Measurements from ENCODE around the gene VSIG2.

Gene VSIG2

DNA sequence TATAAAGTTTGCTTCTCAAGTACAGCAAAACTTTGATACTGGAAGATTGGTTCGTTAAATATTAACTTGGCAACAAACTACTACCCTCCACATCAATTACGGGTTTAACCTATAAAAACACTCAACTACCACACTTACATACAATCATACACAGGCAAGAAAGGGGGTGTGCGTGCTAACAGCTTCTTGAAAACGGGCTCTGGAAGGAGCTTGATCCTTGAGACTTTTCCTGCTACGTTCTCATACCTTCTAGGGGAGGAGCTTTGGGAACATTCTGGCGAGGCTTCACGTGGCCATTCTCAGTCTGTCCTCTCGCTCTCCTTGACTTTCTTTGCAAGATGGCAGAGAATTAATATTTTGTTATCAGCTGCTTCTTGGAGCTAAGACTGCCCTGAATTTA is 16.9 kb upstream of the VSIG2 start:
- Histone ChIP-seq H3K36me3 (no peaks in the 10 kb centered on the region), H3K27me3 (peaks cover 4% of the 10 kb centered on the region), H3K27ac (no peak overlapping the region), H3K4me3 (ENCODE audit: low read depth in 1 of 2, low read length in 1 of 2) (no peak overlapping the region), H3K4me1 (ENCODE audit: control insufficient read depth in 1 of 2, insufficient read depth in 1 of 2, low read depth in 1 of 2, low read length in 1 of 2) (no peaks in the 10 kb centered on the region), H3K9me3 (no peaks in the 10 kb centered on the region)
- TF ChIP-seq, protein P1, sequence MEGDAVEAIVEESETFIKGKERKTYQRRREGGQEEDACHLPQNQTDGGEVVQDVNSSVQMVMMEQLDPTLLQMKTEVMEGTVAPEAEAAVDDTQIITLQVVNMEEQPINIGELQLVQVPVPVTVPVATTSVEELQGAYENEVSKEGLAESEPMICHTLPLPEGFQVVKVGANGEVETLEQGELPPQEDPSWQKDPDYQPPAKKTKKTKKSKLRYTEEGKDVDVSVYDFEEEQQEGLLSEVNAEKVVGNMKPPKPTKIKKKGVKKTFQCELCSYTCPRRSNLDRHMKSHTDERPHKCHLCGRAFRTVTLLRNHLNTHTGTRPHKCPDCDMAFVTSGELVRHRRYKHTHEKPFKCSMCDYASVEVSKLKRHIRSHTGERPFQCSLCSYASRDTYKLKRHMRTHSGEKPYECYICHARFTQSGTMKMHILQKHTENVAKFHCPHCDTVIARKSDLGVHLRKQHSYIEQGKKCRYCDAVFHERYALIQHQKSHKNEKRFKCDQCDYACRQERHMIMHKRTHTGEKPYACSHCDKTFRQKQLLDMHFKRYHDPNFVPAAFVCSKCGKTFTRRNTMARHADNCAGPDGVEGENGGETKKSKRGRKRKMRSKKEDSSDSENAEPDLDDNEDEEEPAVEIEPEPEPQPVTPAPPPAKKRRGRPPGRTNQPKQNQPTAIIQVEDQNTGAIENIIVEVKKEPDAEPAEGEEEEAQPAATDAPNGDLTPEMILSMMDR (IDR thresholded peaks at IDR 0.05) = no peak

DNA sequence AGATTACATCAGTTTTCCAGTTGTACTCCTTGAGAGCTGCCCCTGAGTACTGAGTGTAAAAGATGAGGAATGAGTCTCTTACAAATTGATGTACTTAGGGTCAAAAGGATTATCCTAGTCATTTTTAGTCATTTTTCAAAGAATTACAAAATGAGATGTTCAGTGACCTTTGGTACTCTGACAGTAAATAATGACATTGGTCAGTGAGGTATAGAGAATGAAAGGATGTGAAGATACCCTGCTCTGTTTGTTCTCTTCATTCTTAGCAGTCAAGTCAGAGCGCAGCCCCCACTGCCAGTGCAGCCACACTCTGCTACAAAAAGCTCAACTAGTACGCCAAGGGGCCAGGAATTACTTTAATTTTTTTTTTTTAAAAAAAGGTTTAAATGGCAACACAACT is 14.1 kb upstream of the VSIG2 start:
- Histone ChIP-seq H3K9me3 (no peaks in the 10 kb centered on the region), H3K4me3 (ENCODE audit: low read depth in 1 of 2, low read length in 1 of 2) (no peak overlapping the region), H3K36me3 (no peaks in the 10 kb centered on the region), H3K27me3 (peaks cover 31% of the 10 kb centered on the region), H3K27ac (no peak overlapping the region), H3K4me1 (ENCODE audit: control insufficient read depth in 1 of 2, insufficient read depth in 1 of 2, low read depth in 1 of 2, low read length in 1 of 2) (peaks cover 14 to 15% of the 10 kb centered on the region in 2 experiments)
- TF ChIP-seq, protein P1 (IDR thresholded peaks at IDR 0.05) = no peak

DNA sequence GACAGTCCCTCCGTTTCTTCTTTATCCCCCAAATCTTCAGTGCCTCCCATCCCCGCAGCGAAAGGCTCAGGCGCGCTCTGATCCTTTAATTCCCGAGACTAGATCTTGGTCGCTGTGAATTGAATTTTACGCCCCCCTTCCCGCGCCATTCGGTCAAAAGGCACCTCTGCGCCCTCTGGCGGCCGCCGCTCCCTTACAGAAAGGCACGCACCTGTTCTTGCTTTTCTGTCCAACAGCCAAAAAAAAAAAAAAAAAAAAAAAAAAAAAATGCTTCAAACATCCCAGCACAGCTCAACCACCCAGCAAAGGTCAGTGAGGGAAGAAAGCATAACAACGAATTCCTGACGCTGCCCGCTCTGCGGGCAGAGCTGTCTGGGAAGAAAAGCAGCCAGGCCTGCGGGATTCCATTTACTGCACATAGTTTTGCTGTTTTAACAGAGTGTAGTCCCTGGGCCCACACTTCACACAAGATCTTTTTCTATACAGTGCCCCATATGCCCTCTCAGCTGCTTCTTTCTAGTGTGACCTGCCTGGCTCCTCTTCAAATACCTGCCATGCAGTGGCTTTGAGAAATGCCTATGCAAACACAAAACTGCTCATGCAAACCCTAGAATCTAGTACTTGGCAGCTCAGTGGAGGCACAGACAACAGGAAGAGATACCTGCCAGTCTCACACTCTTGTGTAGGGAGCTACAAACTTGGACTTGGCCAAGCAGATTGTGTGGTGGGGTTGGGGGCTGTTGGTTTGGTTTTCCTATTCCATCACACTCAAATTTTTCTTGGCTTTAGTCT is 11.3 kb upstream of the VSIG2 start:
- Histone ChIP-seq H3K27ac (no peak overlapping the region), H3K27me3 (peaks cover 59% of the 10 kb centered on the region), H3K36me3 (no peaks in the 10 kb centered on the region), H3K4me1 (ENCODE audit: control insufficient read depth in 1 of 2, insufficient read depth in 1 of 2, low read depth in 1 of 2, low read length in 1 of 2) (peaks cover 25 to 30% of the 10 kb centered on the region in 2 experiments), H3K9me3 (no peaks in the 10 kb centered on the region), H3K4me3 (ENCODE audit: low read depth in 1 of 2, low read length in 1 of 2) (peak overlapping the region; percentile 39 to 52)
- TF ChIP-seq, protein P1 (IDR thresholded peaks at IDR 0.05) = peak; percentile 46

DNA sequence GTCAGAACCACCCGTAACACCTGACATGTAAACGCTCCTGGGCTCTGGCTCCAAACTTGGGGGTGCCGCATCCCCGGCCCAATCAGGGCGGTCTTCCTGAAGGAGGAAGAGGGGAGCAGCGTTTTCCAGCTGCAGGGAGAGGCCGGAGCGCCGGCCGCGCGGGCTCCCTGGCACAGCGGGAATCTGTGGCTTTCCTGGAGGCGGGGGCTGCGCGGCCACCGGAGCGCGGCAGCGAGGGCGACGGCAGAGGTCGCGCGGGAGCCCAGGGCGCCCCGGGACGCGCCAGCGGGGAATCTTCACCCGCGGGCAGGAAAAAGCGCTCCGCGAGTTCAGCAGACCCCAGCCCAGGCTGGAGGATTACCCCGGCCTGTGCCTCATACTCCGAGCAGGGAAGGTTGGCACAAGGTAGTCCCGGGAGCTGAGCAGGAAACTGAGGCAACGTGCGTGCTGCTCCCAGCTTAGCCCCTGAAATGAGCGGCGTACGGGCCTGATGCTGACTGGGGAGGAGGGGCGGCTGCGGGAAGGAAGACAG is 10.6 kb upstream of the VSIG2 start:
- TF ChIP-seq, protein P1 (IDR thresholded peaks at IDR 0.05) = no peak
- Histone ChIP-seq H3K4me1 (ENCODE audit: control insufficient read depth in 1 of 2, insufficient read depth in 1 of 2, low read depth in 1 of 2, low read length in 1 of 2) (peaks cover 28 to 36% of the 10 kb centered on the region in 2 experiments), H3K9me3 (no peaks in the 10 kb centered on the region), H3K36me3 (no peaks in the 10 kb centered on the region), H3K27ac (no peak overlapping the region), H3K27me3 (peaks cover 66% of the 10 kb centered on the region), H3K4me3 (ENCODE audit: low read depth in 1 of 2, low read length in 1 of 2) (peak overlapping the region; percentile 39 to 52)

DNA sequence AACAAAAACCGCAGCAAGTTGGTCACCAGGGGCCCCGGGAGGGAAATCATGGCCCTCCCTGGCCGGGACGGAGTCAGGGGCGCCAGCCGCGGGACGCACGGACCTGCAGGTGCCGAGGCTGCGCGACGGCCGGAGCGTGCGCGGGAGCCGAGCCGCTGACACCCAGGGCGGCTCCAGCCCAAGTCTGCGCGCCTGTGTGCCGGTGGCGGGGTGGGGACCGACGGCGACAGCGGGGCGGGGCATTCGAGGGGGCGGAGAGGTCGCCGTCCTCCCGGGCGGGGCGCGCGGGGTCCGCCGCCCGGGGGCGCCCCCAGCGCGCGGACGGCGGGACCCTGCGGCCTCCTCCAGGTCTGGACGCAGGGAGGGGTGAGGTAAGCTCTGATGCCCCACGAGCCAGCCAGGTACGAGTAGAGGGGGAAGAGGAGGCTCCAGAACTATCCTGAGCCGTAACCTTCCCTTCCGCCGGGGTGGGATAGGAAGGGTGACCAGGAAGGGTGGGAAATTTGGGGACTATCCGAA is 10.1 kb upstream of the VSIG2 start, which contains the start of gene ESAM:
ESAM (minus strand) TSS at position 186 of the 519 bp plus-strand sequence; CDS start at position 50, 136 bp downstream.
- Histone ChIP-seq H3K4me3 (ENCODE audit: low read depth in 1 of 2, low read length in 1 of 2) (peak within 1 kb of the TSS; percentile 39 to 52), H3K9me3 (no peaks in the 10 kb centered on the region), H3K27me3 (peaks cover 71% of the 10 kb centered on the region), H3K4me1 (ENCODE audit: control insufficient read depth in 1 of 2, insufficient read depth in 1 of 2, low read depth in 1 of 2, low read length in 1 of 2) (peaks cover 28 to 36% of the 10 kb centered on the region in 2 experiments), H3K36me3 (no peaks in the 10 kb centered on the region), H3K27ac (no peak within 1 kb of the TSS)
- TF ChIP-seq, protein P1 (IDR thresholded peaks at IDR 0.05) = no peak
